Hepatocyte (in vitro differentiated cells): ENCODE data around the gene CIAPIN1.

Experiments
- CTCF ChIP-seq: fragments of 200-600 bp; sonication (generic); IDR thresholded peaks from 2 replicates; pipeline ENCODE4 v1.5.1; 2016; ENCODE audit warnings: antibody characterized with exemption, mild to moderate bottlenecking; ENCODE audit not compliant: poor library complexity
- EZH2 ChIP-seq: fragments of 200-600 bp; sonication (generic); IDR thresholded peaks from 2 replicates; pipeline ENCODE4 v1.6.1; 2016; ENCODE audit warnings: antibody characterized with exemption, mild to moderate bottlenecking, borderline replicate concordance
- EZH2phosphoT487 ChIP-seq: fragments of 200-600 bp; sonication (generic); IDR thresholded peaks from one replicate; pipeline ENCODE4 v1.6.1; 2018; ENCODE audit warnings: antibody characterized with exemption, mild to moderate bottlenecking, low read depth, moderate library complexity; ENCODE audit not compliant: unreplicated experiment, severe bottlenecking

DNA sequence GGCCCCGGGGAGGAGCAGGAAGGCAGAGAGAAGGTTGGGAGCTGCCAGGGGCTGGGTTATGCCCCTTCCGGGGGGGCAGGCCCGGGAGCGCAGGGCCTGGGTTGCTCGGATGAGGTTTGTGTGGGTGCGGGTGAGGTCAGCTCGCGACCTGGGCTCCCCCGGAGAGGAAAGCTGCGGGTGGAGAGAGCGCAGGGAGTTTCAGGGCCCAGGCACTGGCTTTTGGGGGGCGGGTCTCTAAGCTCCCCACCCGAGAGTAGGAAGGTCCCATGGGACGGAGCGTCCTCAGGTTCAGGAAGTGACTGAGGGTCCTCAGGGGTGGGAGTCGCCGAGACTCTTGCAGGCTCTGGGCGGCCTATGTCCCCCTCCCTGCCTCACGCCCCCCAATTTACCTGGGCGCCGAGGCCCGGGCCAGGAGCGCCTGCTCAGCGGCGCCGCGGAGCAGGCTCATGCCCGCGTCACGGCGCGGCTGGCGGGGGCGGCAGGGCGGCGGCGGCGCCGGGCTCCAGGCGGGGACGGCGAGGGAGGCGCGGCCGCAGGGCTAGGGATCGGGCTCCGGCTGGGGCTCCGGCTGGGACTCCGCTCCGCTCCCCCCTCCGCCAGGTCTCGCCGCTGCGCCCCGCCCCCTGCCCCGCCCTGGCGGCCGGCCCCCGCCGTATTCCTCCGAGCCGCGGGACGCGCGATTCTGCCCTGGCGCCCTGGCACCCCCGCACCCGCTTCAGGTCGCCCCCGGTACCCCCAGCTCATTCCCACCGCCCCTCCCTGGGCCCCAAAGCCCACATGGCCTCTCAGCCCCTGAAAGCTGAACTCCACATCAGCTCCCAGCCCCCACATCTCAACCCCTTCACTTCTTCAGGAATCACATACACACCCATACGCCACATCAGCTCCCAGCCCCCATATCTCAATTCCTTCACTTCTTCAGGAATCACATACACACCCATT is 39.0 kb upstream of the CIAPIN1 start, which contains the start of gene DOK4:
- TF ChIP-seq EZH2phosphoT487, result no peak
- TF ChIP-seq CTCF, result no peak
- TF ChIP-seq EZH2, result no peak
